Measurements from ENCODE around the gene ERO1B.

GRCh38 chr1:236173174-236173767, 108.5 kb downstream of the ERO1B start:
- TF ChIP-seq CTCF (IDR thresholded peaks at IDR 0.05) (no peak), POLR2AphosphoS5 (IDR thresholded peaks at IDR 0.05) (no peak), POLR2A (IDR thresholded peaks at IDR 0.05) (no peak)

Data from upper lobe of left lung (tissue), 4 donors.